NT2/D1 (cell line): Measurements from ENCODE around the gene DYDC2.

Source experiments
- SUZ12 ChIP-seq: IDR thresholded peaks from 2 replicates; pipeline ENCODE4 v1.6.1; 2011; ENCODE audit not compliant: insufficient read length, insufficient read depth; ENCODE audit errors: extremely low read depth
- YY1 ChIP-seq: IDR thresholded peaks from 2 replicates; pipeline ENCODE4 v1.6.1; 2011; ENCODE audit not compliant: insufficient read length, insufficient read depth
- ZNF274 ChIP-seq: IDR thresholded peaks from 2 replicates; pipeline ENCODE4 v1.6.1; 2011; ENCODE audit warnings: mild to moderate bottlenecking, low read depth, low read length

DNA sequence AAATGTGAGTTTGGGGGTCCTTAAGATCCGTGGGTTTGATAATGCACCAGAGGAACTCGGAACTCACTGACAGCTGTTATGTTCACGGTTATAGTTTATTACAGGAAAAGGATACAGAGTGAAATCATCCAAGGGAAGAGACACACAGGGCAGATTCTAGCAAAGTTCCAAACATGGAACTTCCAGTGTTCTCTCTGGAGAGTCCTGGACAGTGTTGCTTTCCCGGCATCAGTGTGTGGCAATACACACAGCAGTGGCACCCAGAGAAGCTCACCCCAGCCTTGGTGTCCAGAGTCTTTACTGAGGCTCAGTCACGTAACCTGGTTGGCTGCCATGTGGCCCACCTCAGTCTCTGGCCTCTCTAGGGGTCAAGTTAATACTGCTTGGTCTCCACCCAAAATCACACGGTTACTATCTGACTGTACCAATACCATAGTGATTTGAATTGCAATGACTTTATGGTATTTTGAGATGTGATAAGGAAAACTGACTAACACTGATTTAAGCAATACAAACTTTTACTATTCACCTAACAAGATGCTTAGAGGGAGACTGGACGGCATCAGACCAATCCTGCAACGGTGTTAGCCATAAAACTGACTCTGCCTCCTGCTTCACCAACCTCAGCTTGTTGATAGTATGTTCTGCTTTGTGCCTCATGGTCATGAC lies 43.7 kb downstream of the DYDC2 start:
- TF ChIP-seq ZNF274 (no peak), YY1 (no peak), SUZ12 (no peak)
